Measurements from ENCODE around the gene TGFB1I1. TPM values are rescaled to one million over a fixed set of nuclear protein-coding genes. Genes with fewer than 3 reads are reported as not detected.
A peak's percentile ranks its signal among the peaks of the same experiment; 100 is the strongest.

TGFB1I1 gene
- total and polyA plus RNA-seq, 2 of the 13 experiments (the other 11 are each of a cell fraction or from before 2014, with no cell fraction given) = 0.80 to 2.9 TPM

DNA sequence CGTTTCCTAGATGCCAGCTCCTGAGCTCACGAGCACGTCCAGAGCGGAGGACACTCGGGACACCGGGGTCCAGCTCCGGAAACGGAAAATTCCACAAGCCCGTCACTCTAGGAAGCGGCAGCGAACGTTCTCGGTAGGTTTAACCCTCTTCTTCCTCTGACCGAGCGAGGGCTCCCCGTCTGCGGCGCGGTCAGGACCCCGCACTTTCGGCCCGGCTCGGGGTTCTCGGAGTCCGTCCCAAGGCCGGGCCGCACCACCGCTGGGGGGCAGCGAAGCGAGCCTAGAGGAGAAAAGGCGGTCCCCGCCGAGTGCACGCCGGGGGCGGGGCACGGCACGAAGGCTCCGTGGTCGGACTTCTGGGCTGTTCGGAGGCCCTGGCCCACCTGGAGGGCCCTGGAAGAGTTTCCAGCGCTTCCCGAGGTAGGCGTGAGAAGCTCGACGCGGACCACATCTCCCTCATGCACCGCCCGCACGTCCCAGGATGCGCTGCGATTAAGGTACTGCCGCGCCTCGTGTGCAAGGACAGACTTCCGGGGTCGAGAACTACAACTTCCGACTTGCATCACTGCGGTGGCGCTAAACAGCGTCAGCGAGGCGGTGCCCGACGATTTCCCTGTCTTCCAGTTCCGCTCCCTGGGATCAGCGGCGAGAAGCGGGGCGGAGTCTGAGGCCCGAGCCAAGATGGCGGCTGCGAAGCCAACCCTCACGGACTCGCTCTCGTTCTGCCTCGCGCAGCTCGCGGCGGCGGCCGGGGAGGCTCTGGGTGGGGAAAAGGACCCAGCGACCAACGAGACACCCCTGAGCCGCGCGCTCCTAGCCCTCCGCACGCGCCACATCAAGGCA lies 12.9 kb upstream of the TGFB1I1 start, which contains the start of gene ARMC5 (continued):
- TF ChIP-seq ZBTB43 (CRISPR knock-in tag; conservative IDR thresholded peaks at IDR 0.05) (peak; percentile 94), RFXANK (CRISPR knock-in tag; IDR thresholded peaks at IDR 0.05) (no peak; the same call in 1 of the 2 replicates), SIN3A (IDR thresholded peaks at IDR 0.05; ENCODE audit: borderline replicate concordance, low read depth, low read length) (peak; percentile 74), TOPORS (CRISPR knock-in tag; IDR thresholded peaks at IDR 0.05) (no peak; the same call in 1 of the 2 replicates), TARDBP (CRISPR knock-in tag; IDR thresholded peaks at IDR 0.05) (peak; percentile 89), ZNF557 (CRISPR knock-in tag; IDR thresholded peaks at IDR 0.05) (0 out of 2 replicates have a peak, but pooled peaks have one; percentile 68), REXO4 (CRISPR knock-in tag; IDR thresholded peaks at IDR 0.05; ENCODE audit: borderline replicate concordance) (no peak), PAWR (CRISPR knock-in tag; IDR thresholded peaks at IDR 0.05; ENCODE audit: borderline replicate concordance) (no peak), ZNF691 (CRISPR knock-in tag; IDR thresholded peaks at IDR 0.05; ENCODE audit: borderline replicate concordance, low read depth) (0 out of 2 replicates have a peak, but pooled peaks have one; percentile 78), ZNF570 (CRISPR knock-in tag; IDR thresholded peaks at IDR 0.05; ENCODE audit: borderline replicate concordance) (peak; percentile 80; the same call in 1 of the 2 replicates), ARID3A (IDR thresholded peaks at IDR 0.05; ENCODE audit: low read depth, low read length) (no peak), XRCC5 (optimal IDR thresholded peaks at IDR 0.05; ENCODE audit: low read length) (peak; percentile 86), ZNF552 (CRISPR knock-in tag; IDR thresholded peaks at IDR 0.05; ENCODE audit: borderline replicate concordance) (peak; percentile 94), SMYD3 (CRISPR knock-in tag; IDR thresholded peaks at IDR 0.05) (peak; percentile 87; the same call in 1 of the 2 replicates), PHF5A (CRISPR knock-in tag; IDR thresholded peaks at IDR 0.05; ENCODE audit: low read depth, unreplicated experiment) (peak; percentile 43), ATF7-NPFF (CRISPR knock-in tag; IDR thresholded peaks at IDR 0.05; ENCODE audit: low read depth) (peak; percentile 9), HMGA1 (CRISPR knock-in tag; conservative IDR thresholded peaks at IDR 0.05) (no peak), MXI1 (IDR thresholded peaks at IDR 0.05; ENCODE audit: borderline replicate concordance, low read depth, low read length) (peak; percentile 93; the same call in 2 of the 3 replicates)
- TF ChIP-seq, protein P1, sequence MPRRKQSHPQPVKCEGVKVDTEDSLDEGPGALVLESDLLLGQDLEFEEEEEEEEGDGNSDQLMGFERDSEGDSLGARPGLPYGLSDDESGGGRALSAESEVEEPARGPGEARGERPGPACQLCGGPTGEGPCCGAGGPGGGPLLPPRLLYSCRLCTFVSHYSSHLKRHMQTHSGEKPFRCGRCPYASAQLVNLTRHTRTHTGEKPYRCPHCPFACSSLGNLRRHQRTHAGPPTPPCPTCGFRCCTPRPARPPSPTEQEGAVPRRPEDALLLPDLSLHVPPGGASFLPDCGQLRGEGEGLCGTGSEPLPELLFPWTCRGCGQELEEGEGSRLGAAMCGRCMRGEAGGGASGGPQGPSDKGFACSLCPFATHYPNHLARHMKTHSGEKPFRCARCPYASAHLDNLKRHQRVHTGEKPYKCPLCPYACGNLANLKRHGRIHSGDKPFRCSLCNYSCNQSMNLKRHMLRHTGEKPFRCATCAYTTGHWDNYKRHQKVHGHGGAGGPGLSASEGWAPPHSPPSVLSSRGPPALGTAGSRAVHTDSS (CRISPR knock-in tag; conservative IDR thresholded peaks at IDR 0.05) = no peak; the same call in 1 of the 2 replicates
- TF ChIP-seq, protein P2, sequence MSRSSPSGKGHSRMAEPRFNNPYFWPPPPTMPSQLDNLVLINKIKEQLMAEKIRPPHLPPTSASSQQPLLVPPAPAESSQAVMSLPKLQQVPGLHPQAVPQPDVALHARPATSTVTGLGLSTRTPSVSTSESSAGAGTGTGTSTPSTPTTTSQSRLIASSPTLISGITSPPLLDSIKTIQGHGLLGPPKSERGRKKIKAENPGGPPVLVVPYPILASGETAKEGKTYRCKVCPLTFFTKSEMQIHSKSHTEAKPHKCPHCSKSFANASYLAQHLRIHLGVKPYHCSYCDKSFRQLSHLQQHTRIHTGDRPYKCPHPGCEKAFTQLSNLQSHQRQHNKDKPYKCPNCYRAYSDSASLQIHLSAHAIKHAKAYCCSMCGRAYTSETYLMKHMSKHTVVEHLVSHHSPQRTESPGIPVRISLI (CRISPR knock-in tag; IDR thresholded peaks at IDR 0.05; ENCODE audit: borderline replicate concordance) = peak; percentile 57; the same call in 1 of the 2 replicates
